B cell (primary cell): ENCODE results near the gene HHAT. TPM values are rescaled to one million over a fixed set of nuclear protein-coding genes. Genes with fewer than 3 reads are reported as not detected.

Experiments
- ATAC-seq: fragments of 200-7000 bp; cut with Tn5 transposase; one replicate; pipeline ENCODE4 v1.10.0; 2021; ENCODE audit warnings: low read depth, mild to moderate bottlenecking, moderate number of reproducible peaks, moderate library complexity
- CTCF ChIA-PET: fragments of 350-600 bp; sonication (Branson Sonifier 250); formaldehyde crosslinking; loops from one replicate; lab custom pipeline; 2021; ENCODE audit warnings: antibody characterized with exemption, inconsistent platforms; lab: Charles Lee
- POLR2A ChIA-PET: fragments of 350-600 bp; sonication (Branson Sonifier 250); formaldehyde crosslinking; loops from one replicate; lab custom pipeline; 2021; ENCODE audit warnings: antibody characterized with exemption; lab: Charles Lee
- DNase-seq: peaks from one replicate; pipeline ENCODE4 v3.0.0; 2013
- H2AFZ ChIP-seq: 2 replicates; pipeline ENCODE4 v1.6.1; 2012; ENCODE audit warnings: mild to moderate bottlenecking, low read depth, low read length; ENCODE audit not compliant: insufficient read depth, poor library complexity, severe bottlenecking
- H3K27ac ChIP-seq, 2 donors: 1 replicate in 1 of 2; 2 replicates in 1 of 2; pipeline ENCODE4 v1.5.1; 2012 to 2013; ENCODE audit warnings: low read length in 2 of 2, mild to moderate bottlenecking in 2 of 2, moderate library complexity in 1 of 2
- H3K27me3 ChIP-seq, 4 experiments: fragments of 200-600 bp in 1 of 4; sonication (generic) in 1 of 4; replicated peaks in 1 of 4; 1 replicate in 2 of 4; 2 replicates in 2 of 4; pipeline versions ENCODE4 v1.6.1 to v1.7.0; 2013 to 2016; ENCODE audit warnings: low read length in 3 of 4, mild to moderate bottlenecking in 2 of 4, mixed read lengths in 1 of 4, moderate library complexity in 1 of 4; ENCODE audit not compliant: insufficient read depth in 4 of 4, control insufficient read depth in 3 of 4; ENCODE audit errors: control extremely low read depth in 1 of 4
- H3K36me3 ChIP-seq, 2 experiments: replicated peaks in 1 of 2; 1 replicate in 1 of 2; 2 replicates in 1 of 2; pipeline versions ENCODE4 v1.6.1 to v1.7.1; 2013; ENCODE audit warnings: low read length in 1 of 2; ENCODE audit not compliant: insufficient read depth in 2 of 2, control insufficient read depth in 1 of 2; ENCODE audit errors: control extremely low read depth in 1 of 2, extremely low read depth in 1 of 2
- H3K4me1 ChIP-seq, 2 donors: fragments of 200-600 bp in 1 of 2; sonication (generic) in 1 of 2; 1 replicate in 1 of 2; 2 replicates in 1 of 2; pipeline versions ENCODE4 v1.5.1 to v1.6.1; 2013 to 2017; ENCODE audit warnings: low read length in 2 of 2; ENCODE audit not compliant: control insufficient read depth in 2 of 2, insufficient read depth in 2 of 2
- H3K4me2 ChIP-seq: replicated peaks from 2 replicates; pipeline ENCODE3; 2012; ENCODE audit warnings: mild to moderate bottlenecking, low read depth, low read length; ENCODE audit not compliant: poor library complexity, severe bottlenecking
- H3K4me3 ChIP-seq, 5 experiments: fragments of 200-600 bp in 1 of 5; sonication (generic) in 1 of 5; 1 replicate in 3 of 5; 2 replicates in 2 of 5; pipeline versions ENCODE4 v1.5.1 to v1.7.0; 2011 to 2016; ENCODE audit warnings: low read length in 4 of 5, mild to moderate bottlenecking in 4 of 5, low read depth in 2 of 5, control low read depth in 1 of 5, moderate library complexity in 1 of 5; ENCODE audit not compliant: insufficient read depth in 1 of 5; ENCODE audit errors: control extremely low read depth in 1 of 5, extremely low read depth in 1 of 5
- H3K79me2 ChIP-seq: fragments of 200-600 bp; sonication (generic); one replicate; pipeline ENCODE4 v1.6.0; 2016; ENCODE audit warnings: low read length; ENCODE audit not compliant: control insufficient read depth, insufficient read depth
- H3K9ac ChIP-seq: fragments of 200-600 bp; sonication (generic); 2 replicates; pipeline ENCODE4 v1.6.1; 2017; ENCODE audit warnings: mild to moderate bottlenecking, low read length, moderate library complexity
- H3K9me3 ChIP-seq, 3 donors: one replicate each; pipeline versions ENCODE4 v1.6.1 to v1.7.1; 2013; ENCODE audit warnings: low read length in 2 of 3; ENCODE audit not compliant: control insufficient read depth in 2 of 3, insufficient read depth in 1 of 3; ENCODE audit errors: control extremely low read depth in 1 of 3
- H4K20me1 ChIP-seq: 2 replicates; pipeline ENCODE4 v1.6.0; 2012; ENCODE audit warnings: mild to moderate bottlenecking, low read length; ENCODE audit not compliant: insufficient read depth, control insufficient read depth, poor library complexity, severe bottlenecking
- H3K27ac Mint-ChIP-seq: one replicate; pipeline ENCODE4 v1.8.0; 2021; ENCODE audit warnings: mixed read lengths
- H3K27me3 Mint-ChIP-seq: one replicate; pipeline ENCODE4 v1.8.0; 2021; ENCODE audit warnings: mixed read lengths
- H3K4me1 Mint-ChIP-seq: one replicate; pipeline ENCODE4 v1.8.0; 2021; ENCODE audit warnings: mixed read lengths
- H3K4me3 Mint-ChIP-seq: one replicate; pipeline ENCODE4 v1.8.0; 2021; ENCODE audit warnings: mixed read lengths
- H3K9me3 Mint-ChIP-seq: one replicate; pipeline ENCODE4 v1.8.0; 2022; ENCODE audit warnings: mixed read lengths; ENCODE audit not compliant: insufficient read depth
- CTCF ChIP-seq: fragments of 200-600 bp; IDR thresholded peaks from one replicate; pipeline ENCODE4 v1.8.0; 2022; ENCODE audit warnings: antibody characterized with exemption, mild to moderate bottlenecking
- EZH2 ChIP-seq: IDR thresholded peaks from 2 replicates; pipeline ENCODE4 v1.6.1; 2012; ENCODE audit warnings: borderline replicate concordance, low read depth, mild to moderate bottlenecking, moderate library complexity, low read length; ENCODE audit not compliant: insufficient read depth, poor library complexity, severe bottlenecking
- WGBS: methylation state at CpG from one replicate; pipeline ENCODE4 v1.1.5; 2013; ENCODE audit warnings: missing lambda C conversion rate; ENCODE audit not compliant: insufficient coverage; 5-methylcytosine and 5-hydroxymethylcytosine counted together
- intact Hi-C: fragments of 100-400 bp; cut with micrococcal nuclease; formaldehyde crosslinking; loops from one replicate; pipeline ENCODE4 v1.10.0; 2022
- polyA plus RNA-seq: library from polyadenylated mRNA; depleted of rRNA; stranded (reverse); fragments of >200 nt; gene quantifications from 2 replicates; pipeline ENCODE4 v1.2.3, GENCODE V29; 2012
- total RNA-seq, 2 donors: library from RNA; stranded (reverse); fragments of 120-200 nt in 1 of 2; gene quantifications; 1 replicate in 1 of 2; 2 replicates in 1 of 2; pipeline versions ENCODE4 v1.2.3 to v1.2.4, GENCODE V29; 2013 to 2022

The HHAT gene
- total and polyA plus RNA-seq, 2 donors (not counting 1 experiment from before 2014, with no cell fraction given) = 4.0 to 28.2 TPM

DNA sequence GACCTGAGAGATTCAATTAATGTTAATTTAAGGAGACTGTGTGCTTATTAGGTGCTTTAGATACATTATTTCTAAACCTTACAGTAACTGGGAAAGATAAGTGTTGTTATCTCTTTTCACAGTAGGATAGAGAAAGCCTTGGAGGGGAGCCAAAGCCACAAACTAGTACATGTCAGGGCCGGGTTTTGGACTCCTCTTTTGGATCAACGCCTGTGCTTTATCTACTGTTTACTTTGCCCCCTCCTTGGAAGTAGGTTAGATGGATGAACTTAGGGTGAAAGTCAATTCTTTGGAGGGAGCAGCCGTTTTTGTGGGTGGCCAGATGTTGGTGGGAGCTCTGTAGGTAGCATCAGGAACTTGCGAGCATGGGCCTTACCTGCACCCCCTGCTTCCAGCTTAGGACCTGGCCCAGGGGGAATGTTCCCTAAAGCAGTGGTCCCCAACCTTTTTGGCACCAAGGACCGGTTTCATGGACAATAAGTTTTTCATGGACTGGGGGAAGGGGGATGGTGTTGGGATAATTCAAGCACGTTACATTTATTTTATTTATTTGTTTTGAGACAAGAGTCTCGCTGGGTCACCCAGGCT lies 1.7 kb downstream of the HHAT start:
- peak overlapping the region in 1 of 2 donors; percentile 12 for H3K27ac ChIP-seq
- TF ChIP-seq CTCF (no peak), EZH2 (no peak)
- no peak overlapping the region for H3K4me2 ChIP-seq
- intact Hi-C loops = no loop called here
- no peak overlapping the region for H3K4me3 ChIP-seq
- H3K9me3 Mint-ChIP-seq = no peaks in the 10 kb centered on the region
- H3K36me3 ChIP-seq = no peaks in the 10 kb centered on the region
- peak overlapping the region; percentile 94 for H3K4me3 Mint-ChIP-seq
- H3K27me3 ChIP-seq = peaks cover 0 to under 1% (median 0%) of the 10 kb centered on the region in 4 experiments
- no peak overlapping the region for H3K9ac ChIP-seq
- no peaks in the 10 kb centered on the region for H3K79me2 ChIP-seq
- H3K4me1 Mint-ChIP-seq = peaks cover 39% of the 10 kb centered on the region
- H3K4me1 ChIP-seq = peaks cover 16 to 25% of the 10 kb centered on the region in 2 donors
- H4K20me1 ChIP-seq = no peaks in the 10 kb centered on the region
- ATAC-seq (no peak), DNase-seq (no peak)
- ChIA-PET CTCF (interaction anchor here (1.2 to 5.6 kb wide), 4 partner anchors 13 to 71 kb away, joined by 3 to 41 read pairs (median 6); no protein-coding TSS in a partner anchor), POLR2A (interaction anchor here (0.7 to 1.6 kb wide), 3 partner anchors 11 to 70 kb away, joined by 3 to 6 read pairs (median 4); no protein-coding TSS in a partner anchor)
- peaks cover 4% of the 10 kb centered on the region for H3K27me3 Mint-ChIP-seq
- H3K9me3 ChIP-seq = no peaks in the 10 kb centered on the region
- H2AFZ ChIP-seq = peak overlapping the region; percentile 29
- H3K27ac Mint-ChIP-seq = peak overlapping the region; percentile 68
- WGBS = 72% methylated on average over 7 of the region's 7 CpGs

DNA sequence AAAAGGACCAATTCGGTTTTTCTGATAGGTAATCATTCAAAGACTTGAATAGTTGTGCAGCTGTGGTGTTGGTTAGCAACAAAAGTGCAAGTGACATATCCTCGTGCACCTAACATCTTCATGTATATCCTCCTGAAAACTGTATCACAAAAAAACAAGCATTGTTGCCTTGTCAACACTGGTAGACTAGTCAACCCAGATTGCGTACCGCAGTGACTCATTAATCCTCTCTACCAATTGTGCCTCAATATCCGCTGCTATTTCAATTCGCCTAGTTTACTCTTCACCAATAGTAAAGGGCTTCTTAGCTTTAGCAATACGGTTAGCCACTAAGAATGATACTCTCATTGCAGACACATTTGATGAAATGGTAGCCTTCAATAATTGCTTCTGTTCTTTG lies 3.5 kb downstream of the HHAT start:
- Mint-ChIP-seq H3K27ac (peak overlapping the region; percentile 82), H3K4me1 (peaks cover 39% of the 10 kb centered on the region), H3K27me3 (no peaks in the 10 kb centered on the region), H3K9me3 (no peaks in the 10 kb centered on the region), H3K4me3 (no peak overlapping the region)
- Histone ChIP-seq H3K4me2 (no peak overlapping the region), H3K4me1 (peaks cover 16 to 25% of the 10 kb centered on the region in 2 donors), H3K27me3 (no peaks in the 10 kb centered on the region), H3K79me2 (no peaks in the 10 kb centered on the region), H2AFZ (peak overlapping the region; percentile 45), H3K9ac (no peak overlapping the region), H4K20me1 (no peaks in the 10 kb centered on the region), H3K27ac (peak overlapping the region; percentile 32 to 46), H3K4me3 (no peak overlapping the region), H3K9me3 (no peaks in the 10 kb centered on the region), H3K36me3 (no peaks in the 10 kb centered on the region)
- CTCF ChIA-PET = interaction anchor here (1.0 to 5.6 kb wide), 7 partner anchors 11 to 68 kb away, joined by 3 to 41 read pairs (median 7); no protein-coding TSS in a partner anchor
- POLR2A ChIA-PET = interaction anchor here (2.2 kb wide), 1 partner anchor 11 kb away, joined by 10 read pairs; no protein-coding TSS in a partner anchor
- WGBS = 93% methylated on average over 3 of the region's 7 CpGs
- ATAC-seq (no peak), DNase-seq (no peak)
- intact Hi-C loops = no loop called here
- TF ChIP-seq EZH2 (no peak), CTCF (no peak)
